22Rv1 (cell line): ENCODE results near the gene ANO10.

Experiments
- H3K27ac ChIP-seq: fragments of 450-650 bp; 2 replicates; pipeline ENCODE4 v1.5.1; 2017
- ZFX ChIP-seq: fragments of 450-650 bp; IDR thresholded peaks from 2 replicates; pipeline ENCODE4 v1.6.1; 2017; ENCODE audit warnings: antibody characterized with exemption, borderline replicate concordance
- TF ChIP-seq, protein P1 (sequence below): fragments of 450-650 bp; IDR thresholded peaks from 2 replicates; pipeline ENCODE4 v1.5.1; 2017; ENCODE audit warnings: mild to moderate bottlenecking

The ANO10 gene

DNA sequence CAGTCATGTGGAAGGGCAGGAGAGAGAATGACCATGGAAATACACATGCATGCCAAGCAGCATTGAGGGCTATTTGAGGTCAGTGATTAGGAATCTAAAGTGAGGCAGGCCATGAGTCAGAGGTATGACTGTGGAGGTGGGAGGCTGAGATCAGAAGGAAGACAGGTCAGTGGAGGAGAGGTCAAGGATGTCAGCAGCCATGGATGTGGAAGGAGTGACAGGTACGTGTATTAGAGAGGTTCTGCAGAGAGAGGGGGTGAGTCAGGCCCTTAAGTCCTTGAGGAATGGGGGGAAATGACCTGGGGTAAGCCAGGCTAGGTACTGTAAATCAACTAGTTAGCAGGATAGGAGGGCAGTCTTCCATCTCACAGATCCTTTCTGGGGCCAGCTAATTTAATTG lies 166.6 kb downstream of the ANO10 start:
- no peak for TF ChIP-seq ZFX
- no peak overlapping the region for H3K27ac ChIP-seq

DNA sequence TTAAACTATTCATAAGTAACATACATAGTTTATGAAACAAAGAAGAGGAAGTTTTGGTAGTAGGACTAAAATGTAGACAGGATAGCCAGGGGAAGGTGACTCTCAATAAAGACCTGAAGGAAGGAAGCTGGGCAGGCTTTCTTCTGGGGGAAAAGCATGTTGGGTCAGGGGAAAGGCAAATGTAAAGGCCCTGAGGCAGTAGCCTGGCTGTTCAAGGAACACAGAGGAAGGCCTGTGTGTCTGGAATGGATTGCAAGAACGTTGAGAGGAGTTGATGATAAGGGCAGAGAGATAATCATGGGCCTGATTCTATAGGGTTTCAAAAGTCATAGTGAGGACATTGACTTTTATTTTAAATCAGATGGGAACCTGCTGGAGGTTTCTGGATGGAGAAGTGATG lies 167.8 kb downstream of the ANO10 start:
- H3K27ac ChIP-seq: no peak overlapping the region
- TF ChIP-seq, protein P1, sequence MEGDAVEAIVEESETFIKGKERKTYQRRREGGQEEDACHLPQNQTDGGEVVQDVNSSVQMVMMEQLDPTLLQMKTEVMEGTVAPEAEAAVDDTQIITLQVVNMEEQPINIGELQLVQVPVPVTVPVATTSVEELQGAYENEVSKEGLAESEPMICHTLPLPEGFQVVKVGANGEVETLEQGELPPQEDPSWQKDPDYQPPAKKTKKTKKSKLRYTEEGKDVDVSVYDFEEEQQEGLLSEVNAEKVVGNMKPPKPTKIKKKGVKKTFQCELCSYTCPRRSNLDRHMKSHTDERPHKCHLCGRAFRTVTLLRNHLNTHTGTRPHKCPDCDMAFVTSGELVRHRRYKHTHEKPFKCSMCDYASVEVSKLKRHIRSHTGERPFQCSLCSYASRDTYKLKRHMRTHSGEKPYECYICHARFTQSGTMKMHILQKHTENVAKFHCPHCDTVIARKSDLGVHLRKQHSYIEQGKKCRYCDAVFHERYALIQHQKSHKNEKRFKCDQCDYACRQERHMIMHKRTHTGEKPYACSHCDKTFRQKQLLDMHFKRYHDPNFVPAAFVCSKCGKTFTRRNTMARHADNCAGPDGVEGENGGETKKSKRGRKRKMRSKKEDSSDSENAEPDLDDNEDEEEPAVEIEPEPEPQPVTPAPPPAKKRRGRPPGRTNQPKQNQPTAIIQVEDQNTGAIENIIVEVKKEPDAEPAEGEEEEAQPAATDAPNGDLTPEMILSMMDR: no peak
- TF ChIP-seq ZFX: no peak

DNA sequence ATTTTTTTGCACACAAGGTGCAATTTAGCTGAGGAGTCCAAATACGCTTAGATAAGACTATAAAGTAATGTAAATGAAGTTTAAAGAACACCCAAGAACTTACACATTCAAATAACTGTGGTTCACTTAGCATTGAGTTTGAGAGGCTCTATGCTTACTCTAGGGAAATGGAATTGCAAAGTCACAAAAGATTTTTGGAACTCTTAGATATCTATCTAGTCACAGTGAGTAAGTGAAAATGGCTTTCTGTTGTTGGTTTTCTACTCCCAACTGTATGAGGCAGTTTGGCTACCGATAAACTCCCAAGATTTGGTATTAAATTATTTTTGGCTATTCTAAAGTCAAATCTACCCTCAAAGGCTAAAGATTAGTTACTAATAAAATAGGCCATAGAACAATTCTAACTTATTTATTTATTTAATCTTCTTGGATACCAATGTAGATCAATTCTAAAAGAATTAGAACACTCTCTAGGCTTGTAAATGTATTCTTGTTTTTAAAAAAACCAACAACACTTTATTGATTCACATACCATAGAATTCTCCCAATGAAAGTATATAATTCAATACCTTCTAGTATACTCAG lies 170.0 kb downstream of the ANO10 start:
- no peak for TF ChIP-seq ZFX
- TF ChIP-seq, protein P1: no peak
- H3K27ac ChIP-seq: no peak overlapping the region

DNA sequence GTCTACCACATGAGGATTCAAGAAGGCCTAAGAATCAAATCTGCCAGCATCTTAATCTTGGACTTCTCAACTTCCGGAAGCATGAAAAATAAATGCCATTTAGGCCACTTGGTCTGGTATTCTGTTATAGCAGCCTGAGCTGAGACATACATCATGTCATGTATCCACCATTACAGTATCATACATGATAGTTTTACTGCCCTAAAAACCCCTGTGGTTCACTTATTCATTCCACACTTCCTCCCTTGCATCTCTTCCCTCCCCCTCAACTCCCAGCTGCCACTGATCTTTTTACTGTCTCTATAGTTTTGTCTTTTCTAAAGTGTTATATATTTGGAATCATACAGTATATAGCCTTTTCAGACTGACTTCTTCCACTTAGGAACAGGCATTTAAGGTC lies 173.7 kb downstream of the ANO10 start:
- TF ChIP-seq, protein P1: no peak
- TF ChIP-seq ZFX: no peak
- no peak overlapping the region for H3K27ac ChIP-seq

DNA sequence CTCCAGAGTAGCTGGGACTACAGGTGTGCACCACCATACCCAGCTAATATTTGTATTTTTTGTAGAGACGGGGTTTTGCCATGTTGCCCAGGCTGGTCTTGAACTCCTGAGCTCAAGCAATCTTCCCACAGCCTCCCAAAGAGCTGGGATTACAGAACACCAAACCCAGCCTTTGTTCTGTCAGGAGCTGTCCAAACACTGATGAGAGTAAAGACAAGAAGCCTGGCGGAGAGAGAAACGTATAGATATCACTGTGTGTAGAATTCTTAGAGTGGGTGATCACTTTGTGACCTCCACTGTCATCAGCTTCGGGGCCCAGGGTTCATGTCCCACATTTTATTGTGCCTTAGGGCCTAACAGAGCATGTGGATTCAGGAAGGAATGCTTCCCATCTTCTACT lies 176.0 kb downstream of the ANO10 start:
- TF ChIP-seq, protein P1: no peak
- no peak for TF ChIP-seq ZFX
- no peak overlapping the region for H3K27ac ChIP-seq

DNA sequence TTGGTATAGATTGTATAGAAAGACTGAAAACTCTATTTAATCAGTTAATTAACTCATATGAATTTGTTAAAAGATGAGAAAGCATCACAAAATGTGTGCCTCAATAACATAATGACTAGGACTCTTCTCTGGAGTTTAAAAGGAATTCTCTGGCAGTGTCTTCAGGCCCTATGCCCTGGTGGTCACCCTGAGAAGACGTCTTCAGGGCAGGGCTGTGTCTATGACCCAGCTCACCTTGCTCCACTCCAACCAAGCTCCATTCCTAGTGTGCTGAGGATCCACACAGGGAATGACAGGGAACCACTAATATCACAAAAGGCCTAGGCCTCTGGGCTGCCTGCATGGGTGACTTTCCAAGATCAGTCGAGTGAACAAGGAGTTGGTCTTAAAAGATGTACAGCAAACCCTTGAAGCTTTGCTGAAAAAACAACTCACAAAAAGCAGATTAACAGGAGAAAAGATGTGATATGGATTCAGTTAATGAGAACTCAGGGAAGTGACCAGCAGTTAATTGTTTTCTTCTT lies 178.9 kb downstream of the ANO10 start:
- TF ChIP-seq ZFX: no peak
- TF ChIP-seq, protein P1: no peak
- H3K27ac ChIP-seq: no peak overlapping the region

DNA sequence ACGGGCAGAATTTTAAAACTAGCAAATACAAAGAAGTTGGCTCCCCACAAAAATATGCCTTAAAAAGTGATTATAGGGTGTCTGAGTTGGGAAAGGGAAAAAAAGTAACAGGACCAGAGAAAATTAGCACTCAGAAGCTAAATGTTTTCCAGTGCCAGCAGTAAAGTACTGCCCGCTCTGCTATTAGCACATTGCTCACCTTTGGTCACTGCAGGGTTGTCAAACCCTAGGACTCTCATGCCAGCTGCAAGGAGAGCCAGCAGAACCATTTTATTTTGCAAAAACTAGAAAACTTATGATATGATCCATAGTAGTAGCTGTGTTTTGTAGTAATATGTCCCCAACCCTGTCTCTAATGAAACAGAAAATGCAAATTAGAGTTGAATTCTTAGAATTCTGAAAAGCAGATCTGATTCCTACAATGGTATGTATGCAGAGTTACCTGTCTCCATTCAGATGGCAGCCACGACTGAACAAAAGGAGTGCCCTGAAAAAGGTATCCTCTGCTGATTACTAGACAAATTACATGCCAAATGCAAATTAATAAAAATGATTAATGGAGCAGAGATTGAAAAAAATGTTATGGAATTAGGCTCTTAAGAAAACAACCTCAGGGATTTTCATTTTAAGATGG lies 185.2 kb downstream of the ANO10 start:
- TF ChIP-seq, protein P1: no peak
- no peak for TF ChIP-seq ZFX
- H3K27ac ChIP-seq: no peak overlapping the region
